ENCODE measurements around the gene BCL2L2.

- TF ChIP-seq CTCF (IDR thresholded peaks at IDR 0.05; ENCODE audit: insufficient read depth, low read length) (no peak), SPI1 (IDR thresholded peaks at IDR 0.05; ENCODE audit: borderline replicate concordance, low read depth) (no peak), POLR2AphosphoS5 (IDR thresholded peaks at IDR 0.05; ENCODE audit: low read depth) (no peak)
These were observed 9.5 kb upstream of the BCL2L2 start for GRCh38 chr14:23297096-23297495.
